HEK293 (cell line): Measurements from ENCODE around the gene AMD1.

Source experiments
- BCL11A ChIP-seq: fragments of 450-650 bp; formaldehyde crosslinking; IDR thresholded peaks from 2 replicates; pipeline ENCODE4 v1.5.1; 2016; ENCODE audit warnings: low read depth, missing biosample characterization, missing genetic modification characterization
- KLF16 ChIP-seq: fragments of 450-650 bp; formaldehyde crosslinking; IDR thresholded peaks from 2 replicates; pipeline ENCODE4 v1.5.1; 2017; ENCODE audit warnings: missing biosample characterization, missing genetic modification characterization
- PRDM4 ChIP-seq: fragments of 450-650 bp; formaldehyde crosslinking; IDR thresholded peaks from 2 replicates; pipeline ENCODE4 v1.5.1; 2017; ENCODE audit warnings: missing biosample characterization, missing genetic modification characterization
- PRDM6 ChIP-seq: fragments of 450-650 bp; formaldehyde crosslinking; IDR thresholded peaks from 2 replicates; pipeline ENCODE4 v1.5.1; 2017; ENCODE audit warnings: missing biosample characterization, missing genetic modification characterization
- TSHZ1 ChIP-seq: fragments of 450-650 bp; formaldehyde crosslinking; IDR thresholded peaks from 2 replicates; pipeline ENCODE4 v1.5.1; 2016; ENCODE audit warnings: missing biosample characterization, missing genetic modification characterization, borderline replicate concordance
- ZBTB1 ChIP-seq: fragments of 450-650 bp; formaldehyde crosslinking; IDR thresholded peaks from 2 replicates; pipeline ENCODE4 v1.5.1; 2016; ENCODE audit warnings: missing biosample characterization, missing genetic modification characterization
- ZBTB20 ChIP-seq: fragments of 450-650 bp; formaldehyde crosslinking; IDR thresholded peaks from 2 replicates; pipeline ENCODE4 v1.5.1; 2016; ENCODE audit warnings: missing biosample characterization, missing genetic modification characterization
- ZBTB7A ChIP-seq: fragments of 450-650 bp; formaldehyde crosslinking; IDR thresholded peaks from 2 replicates; pipeline ENCODE4 v1.5.1; 2016; ENCODE audit warnings: low read depth, missing biosample characterization, missing genetic modification characterization
- ZFHX2 ChIP-seq: fragments of 450-650 bp; formaldehyde crosslinking; conservative IDR thresholded peaks from 2 replicates; pipeline ENCODE4 v1.5.1; 2016; ENCODE audit warnings: missing biosample characterization, missing genetic modification characterization
- ZFP37 ChIP-seq: fragments of 450-650 bp; formaldehyde crosslinking; IDR thresholded peaks from 2 replicates; pipeline ENCODE4 v1.5.1; 2016; ENCODE audit warnings: missing biosample characterization, missing genetic modification characterization
- ZNF10 ChIP-seq: fragments of 450-650 bp; formaldehyde crosslinking; IDR thresholded peaks from 2 replicates; pipeline ENCODE4 v1.5.1; 2017; ENCODE audit warnings: missing biosample characterization, missing genetic modification characterization
- ZNF114 ChIP-seq: fragments of 450-650 bp; formaldehyde crosslinking; IDR thresholded peaks from 2 replicates; pipeline ENCODE4 v1.5.0; 2017; ENCODE audit warnings: missing biosample characterization, missing genetic modification characterization
- ZNF24 ChIP-seq: fragments of 450-650 bp; formaldehyde crosslinking; IDR thresholded peaks from 2 replicates; pipeline ENCODE4 v1.5.1; 2016; ENCODE audit warnings: missing biosample characterization, missing genetic modification characterization
- ZNF266 ChIP-seq: fragments of 450-650 bp; formaldehyde crosslinking; IDR thresholded peaks from 2 replicates; pipeline ENCODE4 v1.5.1; 2016; ENCODE audit warnings: missing biosample characterization, missing genetic modification characterization, low read depth
- ZNF302 ChIP-seq: fragments of 450-650 bp; formaldehyde crosslinking; IDR thresholded peaks from 2 replicates; pipeline ENCODE4 v1.5.1; 2016; ENCODE audit warnings: missing biosample characterization, missing genetic modification characterization, low read depth
- ZNF311 ChIP-seq: fragments of 450-650 bp; formaldehyde crosslinking; IDR thresholded peaks from 2 replicates; pipeline ENCODE4 v1.5.1; 2017; ENCODE audit warnings: missing biosample characterization, missing genetic modification characterization, borderline replicate concordance
- ZNF391 ChIP-seq: fragments of 450-650 bp; formaldehyde crosslinking; IDR thresholded peaks from 2 replicates; pipeline ENCODE4 v1.5.1; 2016; ENCODE audit warnings: low read depth, missing biosample characterization, missing genetic modification characterization, borderline replicate concordance
- ZNF501 ChIP-seq: fragments of 450-650 bp; formaldehyde crosslinking; IDR thresholded peaks from 2 replicates; pipeline ENCODE4 v1.5.1; 2016; ENCODE audit warnings: missing biosample characterization, missing genetic modification characterization
- ZNF621 ChIP-seq: fragments of 450-650 bp; formaldehyde crosslinking; IDR thresholded peaks from 2 replicates; pipeline ENCODE4 v1.5.1; 2017; ENCODE audit warnings: missing biosample characterization, missing genetic modification characterization
- ZNF76 ChIP-seq: fragments of 450-650 bp; formaldehyde crosslinking; IDR thresholded peaks from 2 replicates; pipeline ENCODE4; 2016; ENCODE audit warnings: low read depth, missing biosample characterization, missing genetic modification characterization, borderline replicate concordance
- ZSCAN16 ChIP-seq: fragments of 450-650 bp; formaldehyde crosslinking; IDR thresholded peaks from 2 replicates; pipeline ENCODE4 v1.5.1; 2016; ENCODE audit warnings: missing biosample characterization, missing genetic modification characterization
- ZSCAN30 ChIP-seq: fragments of 450-650 bp; IDR thresholded peaks from 2 replicates; pipeline ENCODE4 v1.5.1; 2018; ENCODE audit warnings: missing biosample characterization, mild to moderate bottlenecking, missing genetic modification characterization, moderate library complexity
- TF ChIP-seq, protein P1 (sequence below): fragments of 450-650 bp; formaldehyde crosslinking; IDR thresholded peaks from 2 replicates; pipeline ENCODE4 v1.5.0; 2017; ENCODE audit warnings: missing biosample characterization, missing genetic modification characterization, borderline replicate concordance
- TF ChIP-seq, protein P2 (sequence below): fragments of 450-650 bp; IDR thresholded peaks from 2 replicates; pipeline ENCODE4 v1.5.1; 2018; ENCODE audit warnings: missing biosample characterization, missing genetic modification characterization
- TF ChIP-seq, protein P3 (sequence below): fragments of 450-650 bp; formaldehyde crosslinking; IDR thresholded peaks from 2 replicates; pipeline ENCODE4 v1.5.1; 2016; ENCODE audit warnings: missing biosample characterization, missing genetic modification characterization

Gene AMD1

GRCh38 chr6:110873981-110874879 lies at the start of gene AMD1 (continued):
- peak; percentile 54 for TF ChIP-seq ZNF76 (tag by site-specific recombination)
- TF ChIP-seq ZSCAN30 (tag by site-specific recombination), result peak; percentile 68
- no peak for TF ChIP-seq ZBTB1 (tag by site-specific recombination)
- TF ChIP-seq ZNF302 (tag by site-specific recombination), result no peak
- TF ChIP-seq ZBTB20 (tag by site-specific recombination), result peak; percentile 87
- no peak for TF ChIP-seq ZNF311 (tag by site-specific recombination)
- no peak for TF ChIP-seq ZNF621 (tag by site-specific recombination)
- TF ChIP-seq ZNF24 (tag by site-specific recombination), result peak; percentile 63; the same call in 1 of the 2 replicates
- TF ChIP-seq, protein P1, sequence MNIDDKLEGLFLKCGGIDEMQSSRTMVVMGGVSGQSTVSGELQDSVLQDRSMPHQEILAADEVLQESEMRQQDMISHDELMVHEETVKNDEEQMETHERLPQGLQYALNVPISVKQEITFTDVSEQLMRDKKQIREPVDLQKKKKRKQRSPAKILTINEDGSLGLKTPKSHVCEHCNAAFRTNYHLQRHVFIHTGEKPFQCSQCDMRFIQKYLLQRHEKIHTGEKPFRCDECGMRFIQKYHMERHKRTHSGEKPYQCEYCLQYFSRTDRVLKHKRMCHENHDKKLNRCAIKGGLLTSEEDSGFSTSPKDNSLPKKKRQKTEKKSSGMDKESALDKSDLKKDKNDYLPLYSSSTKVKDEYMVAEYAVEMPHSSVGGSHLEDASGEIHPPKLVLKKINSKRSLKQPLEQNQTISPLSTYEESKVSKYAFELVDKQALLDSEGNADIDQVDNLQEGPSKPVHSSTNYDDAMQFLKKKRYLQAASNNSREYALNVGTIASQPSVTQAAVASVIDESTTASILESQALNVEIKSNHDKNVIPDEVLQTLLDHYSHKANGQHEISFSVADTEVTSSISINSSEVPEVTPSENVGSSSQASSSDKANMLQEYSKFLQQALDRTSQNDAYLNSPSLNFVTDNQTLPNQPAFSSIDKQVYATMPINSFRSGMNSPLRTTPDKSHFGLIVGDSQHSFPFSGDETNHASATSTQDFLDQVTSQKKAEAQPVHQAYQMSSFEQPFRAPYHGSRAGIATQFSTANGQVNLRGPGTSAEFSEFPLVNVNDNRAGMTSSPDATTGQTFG, result no peak
- TF ChIP-seq PRDM4 (tag by site-specific recombination), result no peak
- no peak; the same call in 1 of the 2 replicates for TF ChIP-seq ZNF10 (tag by site-specific recombination)
- TF ChIP-seq, protein P2, sequence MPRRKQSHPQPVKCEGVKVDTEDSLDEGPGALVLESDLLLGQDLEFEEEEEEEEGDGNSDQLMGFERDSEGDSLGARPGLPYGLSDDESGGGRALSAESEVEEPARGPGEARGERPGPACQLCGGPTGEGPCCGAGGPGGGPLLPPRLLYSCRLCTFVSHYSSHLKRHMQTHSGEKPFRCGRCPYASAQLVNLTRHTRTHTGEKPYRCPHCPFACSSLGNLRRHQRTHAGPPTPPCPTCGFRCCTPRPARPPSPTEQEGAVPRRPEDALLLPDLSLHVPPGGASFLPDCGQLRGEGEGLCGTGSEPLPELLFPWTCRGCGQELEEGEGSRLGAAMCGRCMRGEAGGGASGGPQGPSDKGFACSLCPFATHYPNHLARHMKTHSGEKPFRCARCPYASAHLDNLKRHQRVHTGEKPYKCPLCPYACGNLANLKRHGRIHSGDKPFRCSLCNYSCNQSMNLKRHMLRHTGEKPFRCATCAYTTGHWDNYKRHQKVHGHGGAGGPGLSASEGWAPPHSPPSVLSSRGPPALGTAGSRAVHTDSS (tag by site-specific recombination), result no peak
- no peak for TF ChIP-seq TSHZ1 (tag by site-specific recombination)
- 0 out of 2 replicates have a peak, but pooled peaks have one; percentile 33 for TF ChIP-seq ZSCAN16 (tag by site-specific recombination)
- no peak for TF ChIP-seq ZNF114 (tag by site-specific recombination)
- TF ChIP-seq ZFHX2 (tag by site-specific recombination), result peak; percentile 97
- TF ChIP-seq ZBTB7A (tag by site-specific recombination), result no peak; the same call in 1 of the 2 replicates
- peak; percentile 51; the same call in 1 of the 2 replicates for TF ChIP-seq KLF16 (tag by site-specific recombination)
- TF ChIP-seq BCL11A, result peak; percentile 73; the same call in 1 of the 2 replicates
- TF ChIP-seq ZNF391, result peak; percentile 75; the same call in 1 of the 2 replicates
- TF ChIP-seq, protein P3, sequence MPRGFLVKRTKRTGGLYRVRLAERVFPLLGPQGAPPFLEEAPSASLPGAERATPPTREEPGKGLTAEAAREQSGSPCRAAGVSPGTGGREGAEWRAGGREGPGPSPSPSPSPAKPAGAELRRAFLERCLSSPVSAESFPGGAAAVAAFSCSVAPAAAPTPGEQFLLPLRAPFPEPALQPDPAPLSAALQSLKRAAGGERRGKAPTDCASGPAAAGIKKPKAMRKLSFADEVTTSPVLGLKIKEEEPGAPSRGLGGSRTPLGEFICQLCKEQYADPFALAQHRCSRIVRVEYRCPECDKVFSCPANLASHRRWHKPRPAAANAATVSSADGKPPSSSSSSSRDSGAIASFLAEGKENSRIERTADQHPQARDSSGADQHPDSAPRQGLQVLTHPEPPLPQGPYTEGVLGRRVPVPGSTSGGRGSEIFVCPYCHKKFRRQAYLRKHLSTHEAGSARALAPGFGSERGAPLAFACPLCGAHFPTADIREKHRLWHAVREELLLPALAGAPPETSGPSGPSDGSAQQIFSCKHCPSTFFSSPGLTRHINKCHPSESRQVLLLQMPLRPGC (tag by site-specific recombination), result peak; percentile 68
- peak; percentile 74; the same call in 1 of the 2 replicates for TF ChIP-seq ZFP37 (tag by site-specific recombination)
- peak; percentile 87 for TF ChIP-seq ZNF501 (tag by site-specific recombination)
- TF ChIP-seq ZNF266 (tag by site-specific recombination), result no peak
- TF ChIP-seq PRDM6 (tag by site-specific recombination), result no peak
